Left ventricle myocardium inferior (tissue), 1 donor: ENCODE measurements around the gene IL12RB2. TPM values are rescaled to one million over a fixed set of nuclear protein-coding genes. Genes with fewer than 3 reads are reported as not detected.

ENCODE experiments used
- DNase-seq: peaks from one replicate; pipeline ENCODE4 v3.0.0-alpha.2; 2020
- H3K27ac ChIP-seq: fragments of 200-600 bp; replicated peaks from 2 replicates; pipeline ENCODE4 v1.8.0; 2021
- H3K27me3 ChIP-seq: fragments of 200-600 bp; 2 replicates; pipeline ENCODE4 v1.8.0; 2021; ENCODE audit warnings: low read depth
- H3K36me3 ChIP-seq: fragments of 200-600 bp; 2 replicates; pipeline ENCODE4 v1.8.0; 2021
- H3K4me1 ChIP-seq: fragments of 200-600 bp; 2 replicates; pipeline ENCODE4 v1.8.0; 2021
- H3K4me3 ChIP-seq: fragments of 200-600 bp; 2 replicates; pipeline ENCODE4 v1.8.0; 2021; ENCODE audit warnings: mild to moderate bottlenecking, moderate library complexity
- H3K9me3 ChIP-seq: fragments of 200-600 bp; replicated peaks from 2 replicates; pipeline ENCODE4 v1.8.0; 2021
- intact Hi-C: fragments of 100-400 bp; cut with micrococcal nuclease; formaldehyde crosslinking; loops from one replicate; pipeline ENCODE4 v1.11.0; 2022
- total RNA-seq: library from RNA; stranded (reverse); fragmentation: NEBNext Ultra II Directional; extraction: Animal tissue kit (Norgen Biotek cat#: 25700); gene quantifications from one replicate; pipeline ENCODE4 v1.2.1, GENCODE V29; 2021
- TF ChIP-seq, protein P1 (sequence below): fragments of 200-600 bp; IDR thresholded peaks from 2 replicates; pipeline ENCODE4 v1.8.0; 2021; ENCODE audit warnings: antibody characterized with exemption, mild to moderate bottlenecking, borderline replicate concordance
- donor health status: DM: no; HTN: yes; CAD: no; lungs with severe emphysema.

Gene IL12RB2
- total RNA-seq, 1 donor from 2014 or later = 0.33 TPM

DNA sequence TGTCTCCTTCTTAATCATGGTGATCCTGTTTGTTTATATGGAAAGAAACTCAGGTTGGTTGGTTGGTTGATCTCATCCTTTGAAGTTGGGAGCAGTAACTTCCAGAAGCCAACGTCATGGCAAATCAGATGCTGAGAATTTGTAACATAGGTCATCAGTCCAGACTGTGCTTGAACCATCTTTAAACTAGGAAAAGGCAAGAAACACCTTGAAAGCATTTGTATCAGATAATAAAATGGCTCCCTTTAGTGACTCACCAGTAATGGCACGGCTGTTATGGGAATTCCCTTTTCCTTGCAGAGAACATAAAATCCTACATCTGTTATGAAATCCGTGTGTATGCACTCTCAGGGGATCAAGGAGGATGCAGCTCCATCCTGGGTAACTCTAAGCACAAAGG lies 64.5 kb downstream of the IL12RB2 start:
- intact Hi-C loops = no loop called here
- Histone ChIP-seq H3K4me3 (no peak overlapping the region), H3K27ac (no peak overlapping the region), H3K27me3 (no peaks in the 10 kb centered on the region), H3K4me1 (peaks cover 5% of the 10 kb centered on the region), H3K9me3 (no peaks in the 10 kb centered on the region), H3K36me3 (no peaks in the 10 kb centered on the region)
- DNase-seq = no peak
- TF ChIP-seq, protein P1, sequence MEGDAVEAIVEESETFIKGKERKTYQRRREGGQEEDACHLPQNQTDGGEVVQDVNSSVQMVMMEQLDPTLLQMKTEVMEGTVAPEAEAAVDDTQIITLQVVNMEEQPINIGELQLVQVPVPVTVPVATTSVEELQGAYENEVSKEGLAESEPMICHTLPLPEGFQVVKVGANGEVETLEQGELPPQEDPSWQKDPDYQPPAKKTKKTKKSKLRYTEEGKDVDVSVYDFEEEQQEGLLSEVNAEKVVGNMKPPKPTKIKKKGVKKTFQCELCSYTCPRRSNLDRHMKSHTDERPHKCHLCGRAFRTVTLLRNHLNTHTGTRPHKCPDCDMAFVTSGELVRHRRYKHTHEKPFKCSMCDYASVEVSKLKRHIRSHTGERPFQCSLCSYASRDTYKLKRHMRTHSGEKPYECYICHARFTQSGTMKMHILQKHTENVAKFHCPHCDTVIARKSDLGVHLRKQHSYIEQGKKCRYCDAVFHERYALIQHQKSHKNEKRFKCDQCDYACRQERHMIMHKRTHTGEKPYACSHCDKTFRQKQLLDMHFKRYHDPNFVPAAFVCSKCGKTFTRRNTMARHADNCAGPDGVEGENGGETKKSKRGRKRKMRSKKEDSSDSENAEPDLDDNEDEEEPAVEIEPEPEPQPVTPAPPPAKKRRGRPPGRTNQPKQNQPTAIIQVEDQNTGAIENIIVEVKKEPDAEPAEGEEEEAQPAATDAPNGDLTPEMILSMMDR = no peak

DNA sequence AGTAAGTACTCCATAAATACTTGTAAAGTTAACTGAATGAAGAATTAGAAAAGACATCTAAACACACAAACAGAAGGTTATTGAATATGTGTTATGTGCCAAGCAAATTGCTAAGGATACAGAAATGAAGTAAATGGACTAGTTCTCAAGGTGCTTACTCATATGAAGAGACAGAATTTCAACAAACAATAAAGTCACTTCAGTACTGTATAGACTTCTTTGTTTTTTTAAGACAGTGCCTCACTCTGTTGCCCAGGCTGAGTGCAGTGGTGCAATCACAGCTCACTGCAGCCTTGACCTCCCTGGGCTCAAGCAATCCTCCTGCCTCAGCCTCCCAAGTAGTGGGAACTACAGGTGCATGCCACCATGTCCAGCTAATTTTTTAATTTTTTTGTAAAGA lies 65.2 kb downstream of the IL12RB2 start:
- TF ChIP-seq, protein P1 = no peak
- Histone ChIP-seq H3K4me3 (no peak overlapping the region), H3K4me1 (peaks cover under 1% of the 10 kb centered on the region), H3K36me3 (no peaks in the 10 kb centered on the region), H3K27ac (no peak overlapping the region), H3K9me3 (no peaks in the 10 kb centered on the region), H3K27me3 (no peaks in the 10 kb centered on the region)
- intact Hi-C loops = no loop called here
- DNase-seq = no peak

DNA sequence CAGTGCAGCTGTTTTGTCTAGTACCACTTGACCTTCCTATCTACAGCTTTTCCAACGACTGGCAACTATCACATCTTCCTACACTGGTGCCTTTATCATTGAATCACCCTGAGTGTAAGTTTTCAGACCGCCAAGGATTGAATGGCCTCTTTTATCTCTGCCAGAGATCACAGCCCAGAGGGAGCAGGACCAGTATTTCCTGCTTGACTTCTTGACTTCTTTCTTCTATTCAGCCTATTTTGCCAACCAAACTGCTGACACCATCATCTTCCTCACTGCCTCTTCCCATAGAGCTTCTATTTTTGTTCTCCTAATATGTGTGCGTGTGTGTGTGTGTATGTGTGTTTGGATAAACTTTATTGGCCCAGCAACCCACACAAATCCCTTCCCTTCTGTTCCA lies 68.7 kb downstream of the IL12RB2 start:
- H3K36me3 ChIP-seq = no peaks in the 10 kb centered on the region
- no peak for DNase-seq
- intact Hi-C loops = no loop called here
- H3K27ac ChIP-seq = no peak overlapping the region
- no peaks in the 10 kb centered on the region for H3K27me3 ChIP-seq
- TF ChIP-seq, protein P1 = no peak
- no peaks in the 10 kb centered on the region for H3K4me1 ChIP-seq
- H3K4me3 ChIP-seq = no peak overlapping the region
- H3K9me3 ChIP-seq = no peaks in the 10 kb centered on the region

DNA sequence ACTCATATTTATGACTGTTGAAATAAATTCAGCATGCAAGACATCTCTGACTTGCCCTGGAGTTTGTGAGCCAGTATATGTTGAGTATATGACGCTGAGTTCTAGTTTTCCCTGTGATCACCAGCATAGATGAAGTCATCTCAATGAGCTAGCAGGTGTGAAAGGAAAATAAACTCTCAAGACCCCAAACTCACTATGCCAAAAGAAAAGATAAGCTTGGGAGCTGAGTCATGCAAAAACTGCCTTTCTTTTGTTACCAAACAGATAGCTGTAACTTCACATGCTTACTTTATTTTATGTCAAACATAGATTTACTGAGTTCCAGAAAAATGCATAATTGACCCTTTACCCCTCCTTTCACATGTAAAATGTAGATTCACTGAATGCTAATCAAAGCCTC lies 69.6 kb downstream of the IL12RB2 start:
- intact Hi-C loops = no loop called here
- DNase-seq = no peak
- no peak overlapping the region for H3K27ac ChIP-seq

DNA sequence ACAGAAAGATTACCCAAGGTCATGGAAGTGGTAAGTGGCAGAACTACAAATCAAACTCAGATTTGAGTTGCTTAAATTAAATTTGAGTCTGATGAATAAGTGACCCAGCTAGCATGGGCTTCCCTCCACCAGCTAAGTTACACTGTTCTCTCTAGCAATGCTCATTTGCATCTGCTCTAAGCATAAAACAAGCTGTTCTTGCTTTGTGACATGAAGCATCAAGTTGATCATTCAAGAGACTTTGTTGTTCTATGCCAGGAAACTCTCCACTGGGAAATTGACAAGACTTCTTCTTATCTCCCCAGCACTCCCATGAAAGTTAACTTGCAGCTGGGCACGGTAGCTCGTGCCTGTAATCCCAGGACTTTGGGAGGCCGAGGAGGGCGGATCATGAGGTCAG lies 73.5 kb downstream of the IL12RB2 start:
- H3K36me3 ChIP-seq = no peaks in the 10 kb centered on the region
- intact Hi-C loops = no loop called here
- H3K27ac ChIP-seq = no peak overlapping the region
- H3K4me1 ChIP-seq = no peaks in the 10 kb centered on the region
- peaks cover 19% of the 10 kb centered on the region for H3K9me3 ChIP-seq
- DNase-seq = no peak
- H3K27me3 ChIP-seq = no peaks in the 10 kb centered on the region
- TF ChIP-seq, protein P1 = no peak
- no peak overlapping the region for H3K4me3 ChIP-seq

More for the DNA sequence above, 69.6 kb downstream of the IL12RB2 start:
- H3K4me3 ChIP-seq = no peak overlapping the region
- H3K27me3 ChIP-seq = no peaks in the 10 kb centered on the region
- no peaks in the 10 kb centered on the region for H3K9me3 ChIP-seq
- TF ChIP-seq, protein P1 = no peak
- H3K4me1 ChIP-seq = no peaks in the 10 kb centered on the region
- H3K36me3 ChIP-seq = no peaks in the 10 kb centered on the region

DNA sequence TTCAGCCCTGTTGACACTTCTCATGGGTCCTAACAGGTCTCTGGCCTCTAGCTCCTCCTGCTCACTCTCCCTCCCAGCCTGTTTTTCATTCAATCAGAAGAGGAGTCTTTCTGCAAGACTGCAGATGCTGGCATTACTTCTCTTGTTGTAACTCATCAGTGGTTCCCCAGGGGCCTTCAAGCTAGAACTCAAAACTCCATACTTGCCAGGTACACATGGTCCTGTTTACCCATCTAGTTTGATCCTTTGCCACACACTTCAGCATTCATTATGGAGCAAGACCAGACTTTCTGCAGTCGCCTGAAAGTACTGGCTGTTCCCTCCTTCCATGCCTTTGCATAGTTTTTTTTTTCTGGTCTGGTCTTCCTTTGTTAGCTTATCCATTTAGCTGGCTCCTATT lies 74.6 kb downstream of the IL12RB2 start:
- intact Hi-C loops = no loop called here
- H3K27ac ChIP-seq = no peak overlapping the region
- H3K4me1 ChIP-seq = no peaks in the 10 kb centered on the region
- H3K9me3 ChIP-seq = peaks cover 19% of the 10 kb centered on the region
- H3K27me3 ChIP-seq = no peaks in the 10 kb centered on the region
- no peak overlapping the region for H3K4me3 ChIP-seq
- DNase-seq = no peak
- H3K36me3 ChIP-seq = no peaks in the 10 kb centered on the region
- TF ChIP-seq, protein P1 = no peak
